Astrocyte of the spinal cord (primary cell): ENCODE measurements around the gene BRD4.

Experiments
- DNase-seq: peaks from one replicate; pipeline ENCODE4 v3.0.0; 2011; ENCODE audit warnings: low read depth, low spot score
- H3K4me3 ChIP-seq: 2 replicates; pipeline ENCODE4 v1.5.1; 2011; ENCODE audit warnings: low read depth, mild to moderate bottlenecking, low read length, moderate library complexity
- CTCF ChIP-seq: IDR thresholded peaks from 2 replicates; pipeline ENCODE4 v1.5.1; 2012; ENCODE audit warnings: low read depth, mild to moderate bottlenecking, low read length, inconsistent platforms
- in situ Hi-C: cut with HindIII; loops from 2 replicates; pipeline ENCODE4 v1.10.0; 2017; ENCODE audit warnings: low sequenced_read_pairs

Gene BRD4

GRCh38 chr19:15331419-15332310 lies 674 bp downstream of the BRD4 start:
- no peak for TF ChIP-seq CTCF
- in situ Hi-C loops: no loop called here
- peak; percentile 12 for DNase-seq
- H3K4me3 ChIP-seq: peak overlapping the region; percentile 90

GRCh38 chr19:15330801-15331418 lies 1.4 kb downstream of the BRD4 start:
- no peak for TF ChIP-seq CTCF
- DNase-seq: peak; percentile 73
- in situ Hi-C loops: no loop called here
- peak overlapping the region; percentile 90 for H3K4me3 ChIP-seq

DNA sequence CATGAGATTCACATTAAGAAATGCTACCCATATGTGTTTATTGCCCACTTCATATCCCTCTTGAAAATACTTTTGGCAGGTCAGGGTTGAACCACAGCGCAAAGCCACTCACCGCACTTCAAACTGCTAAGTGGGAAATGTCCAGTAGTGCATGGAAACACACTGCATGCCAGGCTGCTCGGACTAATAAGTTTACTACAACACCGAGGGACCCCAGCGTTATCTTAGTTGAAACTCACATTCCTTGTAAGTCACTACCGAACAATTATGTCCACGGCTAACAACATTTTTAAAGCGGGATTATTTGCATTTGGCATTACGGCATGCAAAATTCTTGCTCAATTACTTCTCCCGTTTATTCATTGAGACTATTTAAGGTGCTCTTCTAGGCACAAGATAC lies 4.0 kb downstream of the BRD4 start:
- no peak for TF ChIP-seq CTCF
- in situ Hi-C loops: no loop called here
- DNase-seq: no peak
- H3K4me3 ChIP-seq: no peak overlapping the region

- no peak for DNase-seq
- no peak overlapping the region for H3K4me3 ChIP-seq
- in situ Hi-C loops: no loop called here
- no peak for TF ChIP-seq CTCF
These were observed 7.4 kb downstream of the BRD4 start for GRCh38 chr19:15324791-15325519.

DNA sequence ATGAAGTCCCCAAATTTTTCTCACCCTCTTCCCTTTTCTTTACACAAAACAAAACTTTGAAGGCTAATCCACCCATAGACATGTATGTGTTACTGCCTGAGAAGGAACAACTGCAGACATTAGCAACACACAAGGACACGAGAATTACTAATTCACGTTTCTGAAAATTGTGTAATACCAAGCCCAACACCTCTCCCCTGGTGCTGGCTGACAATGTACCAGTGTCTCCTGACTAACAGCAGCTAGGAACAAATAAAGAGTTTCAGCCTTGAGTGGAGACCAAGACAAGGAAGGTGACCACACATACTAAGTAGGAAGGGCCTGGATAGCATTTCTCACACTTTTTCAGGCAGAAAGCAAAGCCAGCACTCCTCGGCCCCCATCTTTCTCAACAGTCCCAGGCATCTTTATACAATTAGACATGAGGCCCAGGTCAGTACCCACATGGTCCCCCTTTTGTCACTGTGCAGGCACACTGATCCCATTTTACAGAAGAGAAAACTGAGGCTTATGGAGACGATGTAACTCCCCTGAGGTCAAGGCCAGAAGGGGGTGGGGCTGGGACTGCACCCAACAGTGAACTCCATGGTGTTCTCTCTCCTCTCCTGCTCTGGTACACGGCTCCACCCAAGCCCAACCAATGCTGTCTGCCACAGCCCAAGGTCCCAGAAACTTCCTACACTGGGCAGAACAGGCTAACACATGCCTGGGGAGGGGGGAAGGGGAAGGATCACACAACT lies 8.7 kb downstream of the BRD4 start:
- no peak overlapping the region for H3K4me3 ChIP-seq
- in situ Hi-C loops: no loop called here
- no peak for TF ChIP-seq CTCF
- peak; percentile 23 for DNase-seq

- no peak overlapping the region for H3K4me3 ChIP-seq
- TF ChIP-seq CTCF: no peak
- in situ Hi-C loops: no loop called here
- no peak for DNase-seq
These were observed 10.6 kb downstream of the BRD4 start for GRCh38 chr19:15321739-15322138.
